ENCODE results near the gene ARF6. TPM values are rescaled to one million over a fixed set of nuclear protein-coding genes. Genes with fewer than 3 reads are reported as not detected.

Gene ARF6
- polyA plus RNA-seq, 1 experiment, result 21.8 TPM

- Histone ChIP-seq H3K4me3 (ENCODE audit: low read depth, low read length) (no peak overlapping the region), H3K36me3 (ENCODE audit: control insufficient read depth, insufficient read depth, low read length) (no peaks in the 10 kb centered on the region), H3K27me3 (ENCODE audit: control insufficient read depth, insufficient read depth, low read length) (no peaks in the 10 kb centered on the region)
- no peak for DNase-seq (ENCODE audit: low read depth)
- ChIA-PET CTCF (interaction anchor here (0.8 to 1.5 kb wide), 3 partner anchors 16 to 223 kb away, joined by 3 to 6 read pairs (median 3); no protein-coding TSS in a partner anchor), POLR2A (no interaction called here)
- no peak for TF ChIP-seq CTCF (IDR thresholded peaks at IDR 0.05; ENCODE audit: insufficient read depth, low read depth, low read length)
These were observed 11.4 kb upstream of the ARF6 start for GRCh38 chr14:49881350-49882001.

- CTCF ChIA-PET, result interaction anchor here (1.5 kb wide), 1 partner anchor 18 kb away, joined by 6 read pairs; no protein-coding TSS in a partner anchor
- Histone ChIP-seq H3K4me3 (ENCODE audit: low read depth, low read length) (no peak overlapping the region), H3K27me3 (ENCODE audit: control insufficient read depth, insufficient read depth, low read length) (no peaks in the 10 kb centered on the region), H3K36me3 (ENCODE audit: control insufficient read depth, insufficient read depth, low read length) (no peaks in the 10 kb centered on the region)
- no peak for DNase-seq (ENCODE audit: low read depth)
- no peak for TF ChIP-seq CTCF (IDR thresholded peaks at IDR 0.05; ENCODE audit: insufficient read depth, low read depth, low read length)
- POLR2A ChIA-PET, result no interaction called here
These were observed 9.8 kb upstream of the ARF6 start for GRCh38 chr14:49882826-49883694.

GRCh38 chr14:49886523-49886922 is 6.4 kb upstream of the ARF6 start:
- ChIA-PET CTCF (no interaction called here), POLR2A (no interaction called here)
- H3K36me3 ChIP-seq (ENCODE audit: control insufficient read depth, insufficient read depth, low read length), result no peaks in the 10 kb centered on the region
- DNase-seq (ENCODE audit: low read depth), result no peak
- no peak overlapping the region for H3K4me3 ChIP-seq (ENCODE audit: low read depth, low read length)
- H3K27me3 ChIP-seq (ENCODE audit: control insufficient read depth, insufficient read depth, low read length), result no peaks in the 10 kb centered on the region
- TF ChIP-seq CTCF (IDR thresholded peaks at IDR 0.05; ENCODE audit: insufficient read depth, low read depth, low read length), result no peak

DNA sequence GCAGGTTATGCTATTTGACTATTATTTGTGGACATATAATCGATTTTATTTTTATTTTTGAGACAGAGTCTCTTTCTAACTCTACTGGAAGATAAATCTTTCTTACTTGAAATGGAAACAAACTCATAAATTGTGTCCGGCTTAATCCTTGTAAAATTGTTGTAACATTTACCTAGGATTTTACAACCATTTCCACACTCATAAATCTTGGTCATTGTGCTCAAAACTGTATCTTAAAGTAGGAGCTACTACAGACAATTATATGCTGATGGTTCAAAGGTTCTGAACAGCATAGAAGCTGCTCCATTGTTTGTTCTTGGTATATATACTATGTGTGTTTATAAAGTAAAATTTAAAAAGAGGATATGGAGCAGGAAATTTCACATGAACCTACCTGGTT is 4.6 kb upstream of the ARF6 start:
- no peak for DNase-seq (ENCODE audit: low read depth)
- ChIA-PET CTCF (interaction anchor here (1.4 kb wide), 1 partner anchor 23 kb away, joined by 6 read pairs; no protein-coding TSS in a partner anchor), POLR2A (no interaction called here)
- H3K4me3 ChIP-seq (ENCODE audit: low read depth, low read length), result no peak overlapping the region
- no peak for TF ChIP-seq CTCF (IDR thresholded peaks at IDR 0.05; ENCODE audit: insufficient read depth, low read depth, low read length)
- H3K27me3 ChIP-seq (ENCODE audit: control insufficient read depth, insufficient read depth, low read length), result no peaks in the 10 kb centered on the region
- no peaks in the 10 kb centered on the region for H3K36me3 ChIP-seq (ENCODE audit: control insufficient read depth, insufficient read depth, low read length)

DNA sequence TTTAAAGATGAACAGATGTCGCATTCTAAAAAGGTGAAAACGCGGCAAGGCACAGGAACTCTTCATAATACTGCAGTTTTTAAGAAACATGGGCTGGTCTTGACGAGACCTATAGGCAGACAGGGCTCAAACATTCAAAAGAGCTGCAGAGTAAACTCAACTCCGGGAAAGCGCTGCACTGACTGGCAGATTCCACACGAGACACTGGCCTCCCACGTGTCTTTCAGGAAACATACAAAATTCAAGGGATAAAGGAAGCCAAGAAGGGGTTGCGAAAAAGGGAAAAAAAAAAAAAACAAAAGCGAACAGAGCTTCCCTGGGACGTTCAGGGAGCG is 614 bp upstream of the ARF6 start:
- POLR2A ChIA-PET, result interaction anchor here (0.5 to 0.6 kb wide), 4 partner anchors 120 to 677 kb away, joined by 4 to 8 read pairs (median 4); no protein-coding TSS in a partner anchor
- peak overlapping the region; percentile 93 for H3K4me3 ChIP-seq (ENCODE audit: low read depth, low read length)
- H3K27me3 ChIP-seq (ENCODE audit: control insufficient read depth, insufficient read depth, low read length), result no peaks in the 10 kb centered on the region
- 0 out of 2 replicates have a peak, but pooled peaks cover 3% of the 10 kb centered on the region for H3K36me3 ChIP-seq (ENCODE audit: control insufficient read depth, insufficient read depth, low read length)
- no peak for TF ChIP-seq CTCF (IDR thresholded peaks at IDR 0.05; ENCODE audit: insufficient read depth, low read depth, low read length)
- CTCF ChIA-PET, result interaction anchor here (1.2 to 1.7 kb wide), 4 partner anchors 11 to 30 kb away, joined by 3 to 8 read pairs (median 4); no protein-coding TSS in a partner anchor
- peak; percentile 29 for DNase-seq (ENCODE audit: low read depth)
